SU-DHL-6 (cell line): ENCODE measurements around the gene ANKRD42.

Source experiments
- EZH2phosphoT487 ChIP-seq: fragments of 200-600 bp; sonication (generic), shearing (Covaris generic); conservative IDR thresholded peaks from 2 replicates; pipeline ENCODE4 v1.6.1; 2018; ENCODE audit warnings: mild to moderate bottlenecking, antibody characterized with exemption, low read length, moderate library complexity, mixed read lengths
- TF ChIP-seq, protein P1 (sequence below): fragments of 200-600 bp; sonication (generic); IDR thresholded peaks from one replicate; pipeline ENCODE4 v1.5.1; 2017; ENCODE audit warnings: antibody characterized with exemption, mild to moderate bottlenecking, low read length, moderate library complexity; ENCODE audit not compliant: insufficient read depth, poor library complexity, severe bottlenecking

- TF ChIP-seq, protein P1, sequence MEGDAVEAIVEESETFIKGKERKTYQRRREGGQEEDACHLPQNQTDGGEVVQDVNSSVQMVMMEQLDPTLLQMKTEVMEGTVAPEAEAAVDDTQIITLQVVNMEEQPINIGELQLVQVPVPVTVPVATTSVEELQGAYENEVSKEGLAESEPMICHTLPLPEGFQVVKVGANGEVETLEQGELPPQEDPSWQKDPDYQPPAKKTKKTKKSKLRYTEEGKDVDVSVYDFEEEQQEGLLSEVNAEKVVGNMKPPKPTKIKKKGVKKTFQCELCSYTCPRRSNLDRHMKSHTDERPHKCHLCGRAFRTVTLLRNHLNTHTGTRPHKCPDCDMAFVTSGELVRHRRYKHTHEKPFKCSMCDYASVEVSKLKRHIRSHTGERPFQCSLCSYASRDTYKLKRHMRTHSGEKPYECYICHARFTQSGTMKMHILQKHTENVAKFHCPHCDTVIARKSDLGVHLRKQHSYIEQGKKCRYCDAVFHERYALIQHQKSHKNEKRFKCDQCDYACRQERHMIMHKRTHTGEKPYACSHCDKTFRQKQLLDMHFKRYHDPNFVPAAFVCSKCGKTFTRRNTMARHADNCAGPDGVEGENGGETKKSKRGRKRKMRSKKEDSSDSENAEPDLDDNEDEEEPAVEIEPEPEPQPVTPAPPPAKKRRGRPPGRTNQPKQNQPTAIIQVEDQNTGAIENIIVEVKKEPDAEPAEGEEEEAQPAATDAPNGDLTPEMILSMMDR = no peak
- TF ChIP-seq EZH2phosphoT487 = no peak
Measured at GRCh38 chr11:83157594-83158356, 35.7 kb upstream of the ANKRD42 start.
